ENCODE results near the gene MTA2.

Gene MTA2

GRCh38 chr11:62610403-62610802 is 8.7 kb upstream of the MTA2 start:
- Histone ChIP-seq H3K4me3 (ENCODE audit: low read depth, low read length) (no peak overlapping the region), H3K27ac (ENCODE audit: extremely low read depth, low read depth, low read length) (no peak overlapping the region), H3K9me3 (ENCODE audit: control insufficient read depth, insufficient read depth, low read depth, low read length) (no peaks in the 10 kb centered on the region), H3K4me1 (ENCODE audit: control insufficient read depth, insufficient read depth, low read length) (no peaks in the 10 kb centered on the region), H3K36me3 (ENCODE audit: control insufficient read depth in 2 of 2, insufficient read depth in 1 of 2, low read length in 2 of 2) (peaks cover 0 to 48% of the 10 kb centered on the region in 2 experiments; a peak in 1 of 3 replicates)
- ChIA-PET CTCF (interaction anchor here (0.6 to 3.2 kb wide), 5 partner anchors 11 to 216 kb away, joined by 3 to 19 read pairs (median 4); partner anchors contain the start of genes B3GAT3 and TUT1), POLR2A (interaction anchor here (0.7 to 4.1 kb wide), 5 partner anchors 9 to 37 kb away, joined by 3 to 31 read pairs (median 13); partner anchors contain the start of genes B3GAT3, EEF1G, MTA2 and TUT1)
- TF ChIP-seq ZNF768 (tag by site-specific recombination; IDR thresholded peaks at IDR 0.05) (peak; percentile 82; the same call in 1 of the 2 replicates), ZBTB10 (tag by site-specific recombination; IDR thresholded peaks at IDR 0.05) (no peak), ZBTB48 (tag by site-specific recombination; IDR thresholded peaks at IDR 0.05) (no peak), KLF8 (tag by site-specific recombination; IDR thresholded peaks at IDR 0.05) (no peak), ZNF518A (tag by site-specific recombination; conservative IDR thresholded peaks at IDR 0.05; ENCODE audit: low read depth) (no peak)

GRCh38 chr11:62608776-62609175 is 7.1 kb upstream of the MTA2 start:
- ChIA-PET CTCF (interaction anchor here (1.6 to 2.1 kb wide), 2 partner anchors 15 to 184 kb away, joined by 3 to 9 read pairs; no protein-coding TSS in a partner anchor), POLR2A (interaction anchor here (1.2 to 3.6 kb wide), 3 partner anchors 17 to 35 kb away, joined by 3 to 28 read pairs (median 7); partner anchors contain the start of genes EEF1G and TUT1)
- Histone ChIP-seq H3K4me1 (ENCODE audit: control insufficient read depth, insufficient read depth, low read length) (no peaks in the 10 kb centered on the region), H3K9me3 (ENCODE audit: control insufficient read depth, insufficient read depth, low read depth, low read length) (no peaks in the 10 kb centered on the region), H3K36me3 (ENCODE audit: control insufficient read depth in 2 of 2, insufficient read depth in 1 of 2, low read length in 2 of 2) (peaks cover 0 to 50% of the 10 kb centered on the region in 2 experiments; a peak in 1 of 3 replicates), H3K27ac (ENCODE audit: extremely low read depth, low read depth, low read length) (no peak overlapping the region), H3K4me3 (ENCODE audit: low read depth, low read length) (no peak overlapping the region)
- no peak for TF ChIP-seq ZNF132 (tag by site-specific recombination; IDR thresholded peaks at IDR 0.05; ENCODE audit: borderline replicate concordance)
- TF ChIP-seq ZSCAN16 (tag by site-specific recombination; IDR thresholded peaks at IDR 0.05), result no peak
- no peak for TF ChIP-seq KLF1 (tag by site-specific recombination; IDR thresholded peaks at IDR 0.05)
- no peak for TF ChIP-seq ZNF692 (tag by site-specific recombination; IDR thresholded peaks at IDR 0.05)
- TF ChIP-seq ZNF701 (tag by site-specific recombination; IDR thresholded peaks at IDR 0.05), result no peak
- no peak for TF ChIP-seq KLF10 (tag by site-specific recombination; IDR thresholded peaks at IDR 0.05)
- no peak for TF ChIP-seq ZNF704 (tag by site-specific recombination; IDR thresholded peaks at IDR 0.05)
- no peak for TF ChIP-seq ZNF311 (tag by site-specific recombination; IDR thresholded peaks at IDR 0.05; ENCODE audit: borderline replicate concordance)
- no peak for TF ChIP-seq ZFP37 (tag by site-specific recombination; IDR thresholded peaks at IDR 0.05)
- TF ChIP-seq ZNF341 (tag by site-specific recombination; IDR thresholded peaks at IDR 0.05; ENCODE audit: low read depth), result no peak
- TF ChIP-seq ZNF133 (tag by site-specific recombination; IDR thresholded peaks at IDR 0.05), result no peak
- TF ChIP-seq ZNF473 (tag by site-specific recombination; IDR thresholded peaks at IDR 0.05), result no peak
- TF ChIP-seq ZNF623 (tag by site-specific recombination; IDR thresholded peaks at IDR 0.05), result no peak

All from HEK293 (cell line).